Measurements from ENCODE around the gene CEP131. TPM values are rescaled to one million over a fixed set of nuclear protein-coding genes. Genes with fewer than 3 reads are reported as not detected.

Gene CEP131
- total RNA-seq, 1 donor from 2014 or later = 5.4 TPM

- DNase-seq (ENCODE audit: low spot score) = no peak
Observed at GRCh38 chr17:81187586-81188490, 34.9 kb downstream of the CEP131 start.

- DNase-seq (ENCODE audit: low spot score) = no peak
Observed at GRCh38 chr17:81187120-81187519, 35.6 kb downstream of the CEP131 start.

GRCh38 chr17:81186203-81186602 is 36.6 kb downstream of the CEP131 start:
- DNase-seq (ENCODE audit: low spot score) = no peak

- no peak for DNase-seq (ENCODE audit: low spot score)
Observed at GRCh38 chr17:81184555-81184954, 38.2 kb downstream of the CEP131 start.

- DNase-seq (ENCODE audit: low spot score) = no peak
Observed at GRCh38 chr17:81183807-81184206, 39.0 kb downstream of the CEP131 start.

GRCh38 chr17:81183316-81183715 is 39.4 kb downstream of the CEP131 start:
- no peak for DNase-seq (ENCODE audit: low spot score)

GRCh38 chr17:81182596-81182995 is 40.2 kb downstream of the CEP131 start:
- DNase-seq (ENCODE audit: low spot score) = no peak

- no peak for DNase-seq (ENCODE audit: low spot score)
Observed at GRCh38 chr17:81181811-81182185, 41.0 kb downstream of the CEP131 start.

- DNase-seq (ENCODE audit: low spot score) = no peak
Observed at GRCh38 chr17:81180836-81181810, 41.6 kb downstream of the CEP131 start.

GRCh38 chr17:81179861-81180260 is 42.9 kb downstream of the CEP131 start:
- DNase-seq (ENCODE audit: low spot score) = no peak

GRCh38 chr17:81179220-81179619 is 43.5 kb downstream of the CEP131 start:
- DNase-seq (ENCODE audit: low spot score) = no peak

GRCh38 chr17:81178136-81179091 is 44.4 kb downstream of the CEP131 start:
- DNase-seq (ENCODE audit: low spot score) = no peak

GRCh38 chr17:81176666-81177065 is 46.1 kb downstream of the CEP131 start:
- DNase-seq (ENCODE audit: low spot score) = no peak

- DNase-seq (ENCODE audit: low spot score) = no peak
Observed at GRCh38 chr17:81173762-81174155, 49.0 kb downstream of the CEP131 start.

GRCh38 chr17:81173052-81173761 is 49.6 kb downstream of the CEP131 start:
- DNase-seq (ENCODE audit: low spot score) = no peak

- DNase-seq (ENCODE audit: low spot score) = no peak
Observed at GRCh38 chr17:81171941-81172340, 50.8 kb downstream of the CEP131 start.

GRCh38 chr17:81170727-81171494 is 51.9 kb downstream of the CEP131 start:
- no peak for DNase-seq (ENCODE audit: low spot score)

- no peak for DNase-seq (ENCODE audit: low spot score)
Observed at GRCh38 chr17:81169870-81170309, 52.9 kb downstream of the CEP131 start.

- no peak for DNase-seq (ENCODE audit: low spot score)
Observed at GRCh38 chr17:81167638-81168037, 55.1 kb downstream of the CEP131 start.

- no peak for DNase-seq (ENCODE audit: low spot score)
Observed at GRCh38 chr17:81167194-81167524, 55.6 kb downstream of the CEP131 start.
